ENCODE measurements around the gene CERK.

DNA sequence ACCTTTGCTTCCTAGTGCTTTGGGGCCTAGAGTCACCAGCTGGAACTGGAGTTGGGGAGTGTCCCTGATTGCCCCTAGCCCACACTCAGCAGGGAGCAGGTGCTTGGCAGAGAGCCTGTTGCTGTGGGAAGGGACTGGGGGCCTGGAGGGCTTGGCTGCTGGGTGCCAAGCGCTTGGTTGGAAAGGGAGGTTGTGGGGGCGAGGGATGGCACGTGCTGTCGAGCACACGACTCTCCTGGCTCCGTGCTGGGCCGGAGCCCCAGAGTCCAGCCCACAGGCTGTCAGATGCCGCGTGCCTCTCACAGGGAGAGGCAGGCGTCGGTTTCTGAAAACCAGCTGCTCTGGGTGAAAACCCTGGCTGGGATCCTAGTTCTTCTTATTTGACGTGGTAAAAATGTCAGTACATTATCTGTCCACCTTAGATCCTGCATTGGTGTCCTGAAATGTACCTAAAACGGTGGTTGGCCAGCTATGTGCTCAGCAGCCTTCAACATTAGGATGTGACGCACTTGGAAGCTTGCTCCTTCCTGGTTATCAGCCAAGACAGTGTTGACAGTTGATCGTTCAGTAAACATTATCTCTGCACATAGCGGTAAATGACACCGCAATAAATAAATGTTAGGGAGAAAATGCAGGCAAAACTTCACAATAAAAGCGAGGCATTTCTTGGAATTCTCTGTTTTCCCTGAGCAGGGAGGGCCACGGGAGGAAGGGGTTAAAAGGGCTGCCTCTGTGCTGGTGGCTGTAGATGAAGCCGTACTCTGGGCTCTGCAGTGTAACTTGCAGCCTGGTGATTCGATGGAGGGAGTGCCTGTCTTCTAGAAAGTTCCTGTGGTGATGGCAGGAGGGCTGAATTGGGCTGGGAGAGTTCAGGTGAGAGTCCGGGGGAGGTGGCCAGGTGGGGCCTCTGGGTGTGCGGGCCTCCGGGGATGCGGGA, 88.6 kb downstream of the CERK start:
- TF ChIP-seq, protein P1, sequence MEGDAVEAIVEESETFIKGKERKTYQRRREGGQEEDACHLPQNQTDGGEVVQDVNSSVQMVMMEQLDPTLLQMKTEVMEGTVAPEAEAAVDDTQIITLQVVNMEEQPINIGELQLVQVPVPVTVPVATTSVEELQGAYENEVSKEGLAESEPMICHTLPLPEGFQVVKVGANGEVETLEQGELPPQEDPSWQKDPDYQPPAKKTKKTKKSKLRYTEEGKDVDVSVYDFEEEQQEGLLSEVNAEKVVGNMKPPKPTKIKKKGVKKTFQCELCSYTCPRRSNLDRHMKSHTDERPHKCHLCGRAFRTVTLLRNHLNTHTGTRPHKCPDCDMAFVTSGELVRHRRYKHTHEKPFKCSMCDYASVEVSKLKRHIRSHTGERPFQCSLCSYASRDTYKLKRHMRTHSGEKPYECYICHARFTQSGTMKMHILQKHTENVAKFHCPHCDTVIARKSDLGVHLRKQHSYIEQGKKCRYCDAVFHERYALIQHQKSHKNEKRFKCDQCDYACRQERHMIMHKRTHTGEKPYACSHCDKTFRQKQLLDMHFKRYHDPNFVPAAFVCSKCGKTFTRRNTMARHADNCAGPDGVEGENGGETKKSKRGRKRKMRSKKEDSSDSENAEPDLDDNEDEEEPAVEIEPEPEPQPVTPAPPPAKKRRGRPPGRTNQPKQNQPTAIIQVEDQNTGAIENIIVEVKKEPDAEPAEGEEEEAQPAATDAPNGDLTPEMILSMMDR (IDR thresholded peaks at IDR 0.05; ENCODE audit: low read depth, low read length) = no peak
- TF ChIP-seq EZH2phosphoT487 (IDR thresholded peaks at IDR 0.05; ENCODE audit: low read depth) = no peak

All from OCI-LY3 (cell line).